HG02642 (cell line): ENCODE data around the gene ANKRD61.
"Not testable (repeated sequence)": the region's sequence is repeated elsewhere in the genome, so short reads cannot be mapped to it uniquely, and the experiment has no call there.

Experiments
- ATAC-seq: cut with Tn5 transposase; IDR thresholded peaks from one replicate; pipeline ENCODE4 v1.9.1; 2021; ENCODE audit warnings: mild to moderate bottlenecking; ENCODE audit not compliant: unreplicated experiment, poor library complexity

ANKRD61 gene

GRCh38 chr7:6030988-6031387 lies at the start of gene ANKRD61:
Gene ANKRD61 (plus strand): TSS chr7:6031376. CDS start chr7:6031376, 0 bp downstream.
- no peak for ATAC-seq

- not testable (repeated sequence) for ATAC-seq
These were observed 44.1 kb upstream of the ANKRD61 start for GRCh38 chr7:5987061-5987460.

GRCh38 chr7:5997210-5997808 lies 33.9 kb upstream of the ANKRD61 start:
- ATAC-seq: no peak

- no peak for ATAC-seq
These were observed 23.8 kb upstream of the ANKRD61 start for GRCh38 chr7:6007386-6007785.

- ATAC-seq: not testable (repeated sequence)
These were observed 23.2 kb upstream of the ANKRD61 start for GRCh38 chr7:6007835-6008590.

GRCh38 chr7:6008668-6009611 lies 22.2 kb upstream of the ANKRD61 start, which contains the start of the genes AIMP2 and PMS2:
Gene AIMP2 (plus strand): TSS chr7:6009272. CDS start chr7:6009364, 92 bp downstream.
Gene PMS2 (minus strand): TSS chr7:6009049. CDS start chr7:6009019, 30 bp downstream.
- peak; percentile 95 for ATAC-seq

GRCh38 chr7:6010370-6010769 lies 20.8 kb upstream of the ANKRD61 start:
- ATAC-seq: not testable (repeated sequence)

- no peak for ATAC-seq
These were observed 19.6 kb upstream of the ANKRD61 start for GRCh38 chr7:6011541-6011940.

- ATAC-seq: no peak
These were observed 18.6 kb upstream of the ANKRD61 start for GRCh38 chr7:6012355-6013104.

GRCh38 chr7:6015917-6016652 lies 15.1 kb upstream of the ANKRD61 start:
- no peak for ATAC-seq

GRCh38 chr7:6016653-6016966 lies 14.6 kb upstream of the ANKRD61 start:
- no peak for ATAC-seq

- ATAC-seq: no peak
These were observed 10.5 kb upstream of the ANKRD61 start for GRCh38 chr7:6020371-6021286.

- ATAC-seq: no peak
These were observed 8.5 kb upstream of the ANKRD61 start for GRCh38 chr7:6022707-6023106.

- ATAC-seq: no peak
These were observed 7.2 kb upstream of the ANKRD61 start for GRCh38 chr7:6023974-6024435.

GRCh38 chr7:6026011-6026819 lies 5.0 kb upstream of the ANKRD61 start:
- ATAC-seq: peak; percentile 84

GRCh38 chr7:6026820-6027311 lies 4.3 kb upstream of the ANKRD61 start:
- no peak for ATAC-seq

- no peak for ATAC-seq
These were observed 3.3 kb upstream of the ANKRD61 start for GRCh38 chr7:6027806-6028365.
